Measurements from ENCODE around the gene MINDY1.

GRCh38 chr1:151051356-151052009 lies 44.8 kb upstream of the MINDY1 start:
- TF ChIP-seq POLR2A (IDR thresholded peaks at IDR 0.05; ENCODE audit: low read length) (peak; percentile 34), GATA1 (IDR thresholded peaks at IDR 0.05; ENCODE audit: low read depth, low read length) (no peak)

All from erythroblast (primary cell).